ENCODE data around the gene CD58.
"Not testable (repeated sequence)": the region's sequence is repeated elsewhere in the genome, so short reads cannot be mapped to it uniquely, and the experiment has no call there.

DNA sequence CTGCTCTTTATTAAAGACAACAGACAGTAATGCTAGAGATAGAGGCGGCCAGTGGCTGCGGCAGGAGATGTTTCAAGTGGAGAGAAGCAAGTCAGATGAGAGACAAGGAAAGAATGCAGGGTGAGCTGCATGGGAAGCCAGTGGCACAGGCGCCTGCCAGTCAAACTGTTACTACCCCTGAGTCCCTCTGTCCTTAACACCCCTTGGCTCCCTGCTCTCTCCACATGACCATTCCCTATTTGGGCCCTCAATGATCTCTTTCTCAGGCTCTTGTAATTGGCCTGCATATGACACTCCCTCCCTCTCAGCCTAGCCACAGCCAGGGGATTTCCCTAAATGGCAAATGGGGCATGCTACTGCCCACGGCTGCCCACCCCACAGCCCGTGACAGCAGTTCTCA is 22.6 kb upstream of the CD58 start:
- TF ChIP-seq CTCF (optimal IDR thresholded peaks at IDR 0.05 in 1 of 3, IDR thresholded peaks at IDR 0.05 in 1 of 3, conservative IDR thresholded peaks at IDR 0.05 in 1 of 3; ENCODE audit: extremely low read depth in 1 of 3, insufficient read depth in 2 of 3, low read length in 3 of 3); EZH2 (IDR thresholded peaks at IDR 0.05; ENCODE audit: low read length): not testable (repeated sequence)

Measured in keratinocyte (primary cell).